KMS-11 (cell line): ENCODE data around the gene FANCC.

Source experiments
- H2AFZ ChIP-seq: fragments of 200-600 bp; sonication (generic); 2 replicates; pipeline ENCODE4 v1.6.1; 2016; ENCODE audit warnings: antibody characterized with exemption, mixed run types, low read depth
- H3K27ac ChIP-seq: fragments of 200-600 bp; sonication (generic); 2 replicates; pipeline ENCODE4 v1.6.1; 2016; ENCODE audit warnings: mild to moderate bottlenecking, mixed run types
- H3K27me3 ChIP-seq: fragments of 200-600 bp; sonication (generic); 2 replicates; pipeline ENCODE4 v1.6.1; 2017; ENCODE audit warnings: mild to moderate bottlenecking, low read depth, mixed run types, moderate library complexity; ENCODE audit not compliant: insufficient read depth
- H3K36me3 ChIP-seq: fragments of 200-600 bp; sonication (generic); 2 replicates; pipeline ENCODE4 v1.6.1; 2017; ENCODE audit warnings: mild to moderate bottlenecking, mixed run types; ENCODE audit not compliant: insufficient read depth
- H3K4me1 ChIP-seq: fragments of 200-600 bp; sonication (generic); 2 replicates; pipeline ENCODE4 v1.6.1; 2016; ENCODE audit warnings: mild to moderate bottlenecking, low read depth, mixed run types; ENCODE audit not compliant: poor library complexity, severe bottlenecking
- H3K4me2 ChIP-seq: fragments of 200-600 bp; sonication (generic); 2 replicates; pipeline ENCODE4 v1.7.0; 2016; ENCODE audit warnings: mild to moderate bottlenecking, mixed run types
- H3K4me3 ChIP-seq: fragments of 200-600 bp; sonication (generic); IDR thresholded peaks from 2 replicates; pipeline ENCODE4 v1.6.1; 2017; ENCODE audit warnings: low read depth, low read length, mixed read lengths; ENCODE audit not compliant: insufficient read depth
- H3K79me2 ChIP-seq: fragments of 200-600 bp; sonication (generic); 2 replicates; pipeline ENCODE4 v1.6.1; 2016; ENCODE audit warnings: low read depth, mixed run types; ENCODE audit not compliant: insufficient read depth
- H3K9ac ChIP-seq: fragments of 200-600 bp; sonication (generic); 2 replicates; pipeline ENCODE4 v1.6.1; 2016; ENCODE audit warnings: mild to moderate bottlenecking, mixed run types
- H4K20me1 ChIP-seq: fragments of 200-600 bp; sonication (generic); 2 replicates; pipeline ENCODE4 v1.6.1; 2016; ENCODE audit warnings: mild to moderate bottlenecking, mixed run types; ENCODE audit not compliant: insufficient read depth
- CTCF ChIP-seq: fragments of 200-600 bp; sonication (generic); conservative IDR thresholded peaks from 2 replicates; pipeline ENCODE4 v1.6.1; 2017; ENCODE audit warnings: low read depth, mild to moderate bottlenecking, antibody characterized with exemption, low read length, moderate library complexity, mixed read lengths

Gene FANCC

DNA sequence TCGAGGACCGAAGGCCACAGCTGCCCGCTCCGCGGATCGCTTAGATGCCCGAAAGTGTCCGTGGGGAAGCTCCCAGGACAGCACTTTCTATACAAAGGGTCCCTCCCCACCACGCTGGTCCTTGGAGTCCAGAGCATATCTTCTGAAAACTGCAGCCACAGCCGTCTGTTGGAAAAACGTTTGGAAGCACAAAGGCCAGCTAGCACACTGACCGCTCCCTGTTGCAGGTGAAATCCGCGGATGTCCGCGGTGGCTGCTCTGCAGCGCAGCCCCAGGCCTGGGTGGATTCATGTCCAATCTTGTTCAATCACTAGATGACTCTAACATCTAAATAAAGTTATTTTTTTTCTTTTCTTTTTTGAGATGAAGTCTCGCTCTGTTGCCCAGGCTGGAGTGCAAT is 32.8 kb upstream of the FANCC start:
- no peaks in the 10 kb centered on the region for H3K36me3 ChIP-seq
- no peak overlapping the region for H3K4me2 ChIP-seq
- H3K9ac ChIP-seq = no peak overlapping the region
- no peaks in the 10 kb centered on the region for H3K27me3 ChIP-seq
- no peak overlapping the region for H2AFZ ChIP-seq
- no peak for TF ChIP-seq CTCF
- H3K4me1 ChIP-seq = no peaks in the 10 kb centered on the region
- H3K27ac ChIP-seq = no peak overlapping the region
- no peaks in the 10 kb centered on the region for H4K20me1 ChIP-seq
- no peak overlapping the region for H3K4me3 ChIP-seq
- H3K79me2 ChIP-seq = no peaks in the 10 kb centered on the region

DNA sequence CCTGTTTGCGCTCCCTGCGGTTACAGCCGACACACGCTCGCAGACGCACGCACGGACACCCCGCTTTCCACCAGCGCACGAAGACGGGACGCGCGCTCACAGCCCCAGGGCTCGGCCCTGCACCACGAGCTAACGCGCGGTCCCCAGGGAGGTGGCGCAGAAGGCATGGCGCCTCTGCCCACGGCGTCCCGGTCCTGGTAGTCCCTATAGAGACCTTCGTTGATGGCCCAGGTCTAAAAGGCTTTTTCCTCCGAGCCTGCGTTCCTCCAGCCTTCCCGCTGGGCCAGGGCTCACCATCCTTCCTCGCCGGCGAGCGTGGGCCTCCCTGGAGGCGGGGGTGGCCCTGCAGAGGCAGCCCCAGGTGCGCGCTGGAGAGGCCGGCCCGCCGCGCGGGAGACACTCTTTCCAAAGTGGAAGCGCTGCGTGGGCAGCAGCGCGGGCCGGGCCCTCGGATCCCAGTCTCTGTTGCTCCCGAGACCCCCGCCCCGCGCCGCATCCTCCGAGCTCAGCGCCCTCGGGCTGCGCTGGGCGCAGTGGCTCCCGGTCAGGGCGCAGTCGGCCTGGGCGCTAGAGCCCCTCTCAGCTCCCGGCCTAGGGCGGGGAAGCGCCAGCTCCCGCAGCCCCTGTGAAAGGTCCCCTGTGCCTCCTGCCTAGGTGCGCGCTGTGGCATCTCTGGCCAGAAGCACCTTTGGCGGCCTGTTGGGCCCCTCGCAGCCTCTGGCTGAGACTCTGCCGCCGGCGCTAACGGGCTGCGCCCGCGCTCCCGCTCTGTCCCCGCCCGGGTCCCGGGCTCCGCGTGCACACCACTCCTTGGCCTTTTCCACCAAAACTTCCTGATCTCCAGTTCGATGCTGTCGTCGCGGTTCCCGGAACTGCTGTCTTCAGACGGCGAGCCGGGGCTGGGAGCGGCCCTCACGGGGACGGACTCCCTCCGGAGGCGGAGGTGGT is 31.9 kb upstream of the FANCC start:
- Histone ChIP-seq H3K36me3 (no peaks in the 10 kb centered on the region), H4K20me1 (no peaks in the 10 kb centered on the region), H3K4me2 (no peak overlapping the region), H2AFZ (no peak overlapping the region), H3K27ac (no peak overlapping the region), H3K79me2 (no peaks in the 10 kb centered on the region), H3K4me3 (no peak overlapping the region), H3K9ac (no peak overlapping the region), H3K4me1 (no peaks in the 10 kb centered on the region), H3K27me3 (no peaks in the 10 kb centered on the region)
- TF ChIP-seq CTCF = no peak

DNA sequence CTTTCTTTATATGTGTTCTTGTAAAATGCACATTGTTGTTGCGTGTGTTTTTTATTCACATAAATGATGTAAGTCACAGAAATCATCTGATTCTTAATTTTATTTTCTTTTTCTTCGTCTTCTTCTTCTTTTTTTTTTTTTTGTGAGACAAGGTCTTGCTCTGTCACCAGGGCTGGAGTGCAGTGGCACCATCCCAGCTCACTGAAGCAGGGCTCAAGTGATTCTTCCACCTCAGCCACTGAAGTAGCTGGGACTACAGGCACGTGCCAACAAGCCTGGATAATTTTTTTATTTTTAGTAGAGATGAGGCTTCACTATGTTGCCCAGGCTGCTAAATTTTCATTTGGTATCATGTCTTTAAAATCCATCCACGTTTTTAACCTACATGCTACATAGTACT is 28.5 kb upstream of the FANCC start:
- no peak overlapping the region for H3K4me3 ChIP-seq
- no peak overlapping the region for H2AFZ ChIP-seq
- H3K27ac ChIP-seq = no peak overlapping the region
- no peak overlapping the region for H3K9ac ChIP-seq
- no peaks in the 10 kb centered on the region for H3K27me3 ChIP-seq
- no peaks in the 10 kb centered on the region for H3K79me2 ChIP-seq
- H3K36me3 ChIP-seq = no peaks in the 10 kb centered on the region
- TF ChIP-seq CTCF = no peak
- H3K4me2 ChIP-seq = no peak overlapping the region
- no peaks in the 10 kb centered on the region for H4K20me1 ChIP-seq
- H3K4me1 ChIP-seq = no peaks in the 10 kb centered on the region

- no peaks in the 10 kb centered on the region for H3K4me1 ChIP-seq
- no peak overlapping the region for H3K27ac ChIP-seq
- TF ChIP-seq CTCF = no peak
- no peaks in the 10 kb centered on the region for H4K20me1 ChIP-seq
- H3K79me2 ChIP-seq = no peaks in the 10 kb centered on the region
- no peak overlapping the region for H3K4me3 ChIP-seq
- H3K27me3 ChIP-seq = no peaks in the 10 kb centered on the region
- H3K9ac ChIP-seq = no peak overlapping the region
- H3K36me3 ChIP-seq = no peaks in the 10 kb centered on the region
- H2AFZ ChIP-seq = no peak overlapping the region
- no peak overlapping the region for H3K4me2 ChIP-seq
These were observed 27.3 kb upstream of the FANCC start for GRCh38 chr9:95344735-95345325.
